Activated naive CD8-positive, alpha-beta T cell treated with anti-CD3 and anti-CD28 coated beads, Interleukin-2, amount 10 ng/mL, durations not matched to agents 7 days and 5 days (primary cell): Measurements from ENCODE around the gene CDH5. TPM values are rescaled to one million over a fixed set of nuclear protein-coding genes. Genes with fewer than 3 reads are reported as not detected.
A peak's percentile ranks its signal among the peaks of the same experiment; 100 is the strongest.

Experiments
- ATAC-seq: fragments of 150-1000 bp; cut with Tn5 transposase; one replicate; pipeline ENCODE4 v1.10.0; 2021; ENCODE audit warnings: low read depth, moderate library complexity
- POLR2A ChIA-PET: fragments of 350-600 bp; sonication (Branson Sonifier 250); formaldehyde crosslinking; loops from one replicate; lab custom pipeline; 2021; ENCODE audit warnings: antibody characterized with exemption; lab: Charles Lee
- DNase-seq: peaks from one replicate; pipeline ENCODE4 v3.0.0; 2021
- H3K27ac Mint-ChIP-seq: one replicate; pipeline ENCODE4 v1.8.0; 2022; ENCODE audit warnings: mild to moderate bottlenecking, mixed read lengths
- H3K27me3 Mint-ChIP-seq: one replicate; pipeline ENCODE4 v1.8.0; 2022; ENCODE audit warnings: mild to moderate bottlenecking, moderate library complexity, mixed read lengths
- H3K36me3 Mint-ChIP-seq: one replicate; pipeline ENCODE4 v1.8.0; 2021; ENCODE audit warnings: mild to moderate bottlenecking, mixed read lengths
- H3K4me1 Mint-ChIP-seq: one replicate; pipeline ENCODE4 v1.8.0; 2021; ENCODE audit warnings: mixed read lengths
- H3K4me3 Mint-ChIP-seq: one replicate; pipeline ENCODE4 v1.8.0; 2022; ENCODE audit warnings: mild to moderate bottlenecking, moderate library complexity, mixed read lengths
- H3K9me3 Mint-ChIP-seq: one replicate; pipeline ENCODE4 v1.8.0; 2021; ENCODE audit warnings: mixed read lengths
- total RNA-seq, 2 experiments: library from RNA; stranded (reverse); gene quantifications; one replicate each; pipeline ENCODE4 v1.2.3, GENCODE V29; 2021

The CDH5 gene
- total RNA-seq, 2 experiments from 2014 or later = not detected

DNA sequence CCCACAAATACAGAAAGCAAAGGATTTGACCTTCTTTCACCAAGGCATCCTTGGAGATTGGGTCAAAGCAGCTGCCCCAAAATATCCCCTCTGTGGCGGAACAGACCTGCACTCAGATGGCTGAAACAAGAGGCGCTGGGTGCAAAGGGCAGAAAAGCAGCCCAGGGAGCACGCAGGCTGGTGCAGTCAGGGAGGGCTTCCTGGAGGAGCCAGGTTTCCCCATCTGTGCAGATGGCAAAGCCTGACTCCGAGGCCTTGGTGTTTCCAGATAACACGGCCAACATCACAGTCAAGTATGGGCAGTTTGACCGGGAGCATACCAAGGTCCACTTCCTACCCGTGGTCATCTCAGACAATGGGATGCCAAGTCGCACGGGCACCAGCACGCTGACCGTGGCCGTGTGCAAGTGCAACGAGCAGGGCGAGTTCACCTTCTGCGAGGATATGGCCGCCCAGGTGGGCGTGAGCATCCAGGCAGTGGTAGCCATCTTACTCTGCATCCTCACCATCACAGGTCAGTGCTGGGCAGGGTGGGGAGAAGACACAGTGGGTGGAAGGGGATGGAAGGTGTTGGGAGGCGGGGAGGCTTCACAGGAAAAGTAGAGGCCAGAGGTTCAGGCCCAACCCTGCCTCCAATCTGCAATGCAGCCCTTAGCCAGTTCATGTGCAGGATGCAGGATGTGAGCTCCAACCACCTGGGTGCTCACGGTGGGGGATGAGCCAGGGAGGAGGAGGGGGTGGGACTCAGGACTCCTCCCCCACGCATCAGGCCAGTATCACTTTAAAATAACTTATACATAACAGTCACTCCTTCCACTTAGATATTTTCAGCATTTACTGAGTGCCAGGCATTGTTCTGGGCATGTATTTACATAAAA is 34.3 kb downstream of the CDH5 start:
- Mint-ChIP-seq H3K27me3 (peaks cover 14% of the 10 kb centered on the region), H3K4me3 (no peak overlapping the region), H3K27ac (no peak overlapping the region), H3K9me3 (no peaks in the 10 kb centered on the region), H3K4me1 (no peaks in the 10 kb centered on the region), H3K36me3 (no peaks in the 10 kb centered on the region)
- DNase-seq (no peak), ATAC-seq (no peak)
- POLR2A ChIA-PET = no interaction called here

DNA sequence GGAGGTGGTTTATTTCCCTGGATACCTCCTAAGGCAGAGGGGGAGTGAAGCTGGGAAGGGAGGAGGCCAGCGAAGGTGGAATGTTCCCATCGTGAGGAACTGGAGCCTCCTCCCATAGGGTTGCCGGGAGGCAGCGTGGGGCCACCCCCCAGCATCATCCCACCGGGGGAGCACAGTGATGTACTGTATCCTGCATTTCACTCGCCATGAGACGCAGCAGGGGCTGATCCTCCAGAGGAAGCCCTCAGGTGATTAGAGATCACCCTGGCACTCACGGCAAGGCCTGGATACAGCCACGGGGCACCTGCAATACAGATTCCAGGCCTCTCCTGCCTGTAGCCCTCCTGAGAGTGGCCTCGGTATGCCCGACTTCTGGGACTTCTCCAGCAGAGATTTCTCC is 35.1 kb downstream of the CDH5 start:
- no peaks in the 10 kb centered on the region for H3K36me3 Mint-ChIP-seq
- DNase-seq (no peak), ATAC-seq (no peak)
- H3K9me3 Mint-ChIP-seq = no peaks in the 10 kb centered on the region
- H3K27me3 Mint-ChIP-seq = peaks cover 16% of the 10 kb centered on the region
- POLR2A ChIA-PET = no interaction called here
- H3K27ac Mint-ChIP-seq = no peak overlapping the region
- H3K4me1 Mint-ChIP-seq = no peaks in the 10 kb centered on the region
- no peak overlapping the region for H3K4me3 Mint-ChIP-seq

DNA sequence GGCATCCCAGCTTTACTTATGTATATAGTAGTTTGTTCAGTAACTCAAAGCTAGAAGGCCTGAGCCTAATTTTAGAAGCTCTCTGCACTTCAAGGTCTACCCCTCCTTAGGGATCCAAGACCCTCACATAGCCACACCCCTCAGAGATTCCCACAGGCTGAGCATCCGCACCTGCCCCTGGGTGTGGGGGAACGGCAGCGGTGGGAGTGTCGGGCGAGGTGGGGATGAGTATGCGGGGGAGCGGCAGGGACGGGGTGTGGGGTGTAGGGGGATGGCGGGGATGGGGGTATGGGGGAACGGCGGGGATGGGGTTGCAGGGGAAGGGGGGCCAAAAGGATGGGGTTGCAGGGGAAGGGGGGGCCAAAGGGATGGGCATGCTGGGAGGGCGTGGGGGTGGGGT is 35.7 kb downstream of the CDH5 start:
- Mint-ChIP-seq H3K27me3 (peaks cover 16% of the 10 kb centered on the region), H3K4me3 (no peak overlapping the region), H3K27ac (no peak overlapping the region), H3K9me3 (no peaks in the 10 kb centered on the region), H3K4me1 (peaks cover 4% of the 10 kb centered on the region), H3K36me3 (no peaks in the 10 kb centered on the region)
- ATAC-seq (no peak), DNase-seq (no peak)
- POLR2A ChIA-PET = no interaction called here

- H3K36me3 Mint-ChIP-seq = no peaks in the 10 kb centered on the region
- ATAC-seq = no peak
- no peaks in the 10 kb centered on the region for H3K9me3 Mint-ChIP-seq
- no peak for DNase-seq
- peaks cover 16% of the 10 kb centered on the region for H3K27me3 Mint-ChIP-seq
- no peak overlapping the region for H3K4me3 Mint-ChIP-seq
- POLR2A ChIA-PET = no interaction called here
- no peak overlapping the region for H3K27ac Mint-ChIP-seq
- peaks cover 5% of the 10 kb centered on the region for H3K4me1 Mint-ChIP-seq
Measured at GRCh38 chr16:66402591-66403230, 36.2 kb downstream of the CDH5 start.

- Mint-ChIP-seq H3K27me3 (peaks cover 16% of the 10 kb centered on the region), H3K4me1 (peaks cover 13% of the 10 kb centered on the region), H3K9me3 (no peaks in the 10 kb centered on the region), H3K36me3 (no peaks in the 10 kb centered on the region), H3K27ac (no peak overlapping the region), H3K4me3 (no peak overlapping the region)
- ATAC-seq (no peak), DNase-seq (no peak)
- POLR2A ChIA-PET = no interaction called here
Measured at GRCh38 chr16:66403531-66404145, 37.1 kb downstream of the CDH5 start.

DNA sequence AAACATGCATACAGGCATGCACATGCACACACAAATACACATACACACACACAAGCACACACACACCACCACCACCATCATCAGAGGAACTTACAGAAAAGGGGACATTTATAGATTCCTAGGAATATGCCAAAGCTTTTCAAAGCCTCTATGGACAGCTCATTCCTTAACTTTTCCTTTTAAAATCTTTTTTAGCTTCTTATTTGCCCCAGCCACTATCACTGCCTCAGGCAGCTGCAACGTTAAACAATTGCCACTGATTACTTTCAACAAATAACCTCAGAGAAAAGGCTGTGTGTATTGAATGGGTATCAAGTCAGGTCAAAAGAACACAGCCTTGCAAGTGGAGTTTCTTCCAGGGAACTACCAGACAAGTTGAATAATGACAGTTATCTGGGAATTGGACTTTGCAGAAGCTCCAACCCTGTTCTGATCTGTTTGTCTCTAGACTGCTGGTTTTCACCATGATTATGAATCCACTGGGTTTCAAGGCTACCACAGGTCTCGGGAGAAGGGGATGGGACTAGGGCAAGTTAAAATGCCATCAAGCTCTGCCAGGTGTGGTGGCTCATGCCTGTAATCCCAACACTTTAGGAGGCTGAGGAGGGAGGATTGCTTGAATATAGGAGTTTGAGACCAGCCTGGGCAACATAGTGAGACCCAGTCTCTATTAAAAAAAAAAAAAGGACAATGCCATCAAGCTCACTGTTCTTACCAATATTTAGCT is 38.7 kb downstream of the CDH5 start:
- ATAC-seq (no peak), DNase-seq (no peak)
- H3K4me1 Mint-ChIP-seq = peaks cover 18% of the 10 kb centered on the region
- H3K36me3 Mint-ChIP-seq = no peaks in the 10 kb centered on the region
- POLR2A ChIA-PET = no interaction called here
- H3K4me3 Mint-ChIP-seq = no peak overlapping the region
- H3K9me3 Mint-ChIP-seq = no peaks in the 10 kb centered on the region
- H3K27me3 Mint-ChIP-seq = peaks cover 16% of the 10 kb centered on the region
- no peak overlapping the region for H3K27ac Mint-ChIP-seq

GRCh38 chr16:66406534-66407221 is 40.2 kb downstream of the CDH5 start:
- DNase-seq (peak; percentile 89), ATAC-seq (peak; percentile 87)
- H3K4me3 Mint-ChIP-seq = peak overlapping the region; percentile 88
- peak overlapping the region; percentile 73 for H3K27ac Mint-ChIP-seq
- H3K27me3 Mint-ChIP-seq = peaks cover 16% of the 10 kb centered on the region
- H3K9me3 Mint-ChIP-seq = peaks cover 4% of the 10 kb centered on the region
- H3K4me1 Mint-ChIP-seq = peaks cover 18% of the 10 kb centered on the region
- POLR2A ChIA-PET = interaction anchor here (1.1 to 2.8 kb wide), 7 partner anchors 66 to 461 kb away, joined by 3 to 15 read pairs (median 5); partner anchors contain the start of genes CKLF and CMTM3
- peaks cover 7% of the 10 kb centered on the region for H3K36me3 Mint-ChIP-seq

DNA sequence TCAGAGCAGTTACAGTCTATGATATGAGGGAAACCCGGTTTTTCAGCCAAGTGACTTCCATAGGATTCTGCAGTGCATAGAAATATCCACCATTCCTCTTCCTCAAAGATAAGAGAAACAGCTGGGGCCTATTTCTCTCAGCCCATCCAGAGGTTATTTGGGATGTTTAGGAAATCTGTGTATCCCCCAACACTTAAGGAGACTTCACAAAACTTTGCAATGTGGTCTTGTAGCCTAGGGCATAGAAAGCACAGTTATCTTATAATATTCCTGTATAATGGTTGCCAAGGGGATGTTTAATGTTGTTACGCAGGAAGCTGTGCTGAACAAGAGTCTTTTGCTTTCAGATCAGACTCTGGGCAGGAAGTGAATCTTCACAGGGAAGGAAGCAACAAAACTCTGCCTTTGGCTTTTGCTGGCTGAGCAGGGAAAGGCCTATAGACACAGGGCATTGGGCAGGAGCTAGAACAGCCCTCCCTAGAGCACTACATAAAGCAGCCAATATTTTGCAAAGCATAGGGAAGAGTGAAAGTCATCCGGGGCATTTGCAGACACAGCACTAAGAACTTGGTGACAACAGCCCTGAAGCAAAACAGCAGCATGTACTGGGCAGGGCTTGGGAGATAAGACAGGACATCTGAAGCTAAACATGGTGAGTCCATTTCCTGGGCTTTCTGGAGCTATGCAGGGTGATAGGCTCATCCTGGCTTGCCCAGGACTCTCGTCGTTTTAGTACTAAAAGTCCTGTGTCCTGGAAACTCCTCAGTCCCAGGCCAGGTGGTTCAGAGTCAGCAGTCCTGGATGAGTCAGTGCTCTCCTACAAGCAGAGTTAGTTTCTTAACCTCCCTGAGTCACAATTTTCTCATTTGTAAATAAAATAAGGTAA is 41.9 kb downstream of the CDH5 start:
- DNase-seq (no peak), ATAC-seq (peak; percentile 40)
- POLR2A ChIA-PET = interaction anchor here (0.8 to 2.8 kb wide), 7 partner anchors 67 to 422 kb away, joined by 3 to 15 read pairs (median 3); partner anchors contain the start of genes CKLF and CMTM3
- peak overlapping the region; percentile 89 for H3K4me3 Mint-ChIP-seq
- H3K9me3 Mint-ChIP-seq = peaks cover 9% of the 10 kb centered on the region
- peaks cover 7% of the 10 kb centered on the region for H3K36me3 Mint-ChIP-seq
- H3K27ac Mint-ChIP-seq = peak overlapping the region; percentile 93
- peaks cover 20% of the 10 kb centered on the region for H3K27me3 Mint-ChIP-seq
- peaks cover 18% of the 10 kb centered on the region for H3K4me1 Mint-ChIP-seq

DNA sequence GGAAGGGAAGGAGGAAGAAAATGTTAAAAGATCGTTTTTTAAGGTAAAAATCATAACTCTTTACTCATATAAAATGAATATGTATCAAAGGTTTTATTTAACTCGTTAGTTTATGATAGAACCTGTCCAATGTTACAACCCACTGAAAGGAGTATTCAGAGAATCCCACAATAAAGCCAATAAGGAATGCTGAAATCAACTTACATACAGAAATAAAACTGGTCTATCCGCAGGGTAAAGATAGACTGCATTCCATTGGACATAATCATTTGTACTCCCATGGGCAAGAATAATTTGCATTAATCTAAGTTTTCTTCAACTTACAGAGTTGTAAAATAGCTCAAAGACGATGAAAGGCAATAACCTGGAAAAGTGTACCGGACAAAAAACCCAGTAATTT is 42.7 kb downstream of the CDH5 start:
- peaks cover 18% of the 10 kb centered on the region for H3K4me1 Mint-ChIP-seq

DNA sequence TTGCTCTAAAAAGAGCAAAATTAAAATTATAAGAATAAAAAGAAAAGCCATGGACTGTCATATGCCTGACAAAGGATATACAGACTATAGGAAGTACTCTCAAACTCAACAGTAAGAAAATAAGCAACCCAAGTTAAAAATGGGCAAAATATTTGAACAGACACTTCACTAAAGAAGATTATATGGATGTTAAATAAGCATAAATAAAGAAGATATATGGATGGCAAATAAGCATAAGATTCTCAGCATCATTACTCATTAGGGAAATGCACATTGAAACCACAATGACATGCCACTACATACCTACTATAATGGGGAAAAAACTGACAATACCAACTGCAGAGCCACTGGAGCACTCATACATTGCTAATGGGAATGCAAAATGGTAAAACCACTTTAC is 45.7 kb downstream of the CDH5 start:
- POLR2A ChIA-PET = no interaction called here
- Mint-ChIP-seq H3K27ac (no peak overlapping the region), H3K9me3 (peaks cover 9% of the 10 kb centered on the region), H3K27me3 (peaks cover 4% of the 10 kb centered on the region), H3K4me3 (no peak overlapping the region), H3K4me1 (peaks cover 14% of the 10 kb centered on the region), H3K36me3 (peaks cover 7% of the 10 kb centered on the region)
- no peak for DNase-seq
- no peak for ATAC-seq

More for the DNA sequence above, 42.7 kb downstream of the CDH5 start:
- Mint-ChIP-seq H3K27me3 (peaks cover 20% of the 10 kb centered on the region), H3K27ac (no peak overlapping the region), H3K4me3 (peak overlapping the region; percentile 89), H3K9me3 (peaks cover 9% of the 10 kb centered on the region), H3K36me3 (peaks cover 7% of the 10 kb centered on the region)
- DNase-seq (no peak), ATAC-seq (no peak)
- POLR2A ChIA-PET = interaction anchor here (0.8 to 0.9 kb wide), 3 partner anchors 67 to 190 kb away, joined by 3 read pairs; no protein-coding TSS in a partner anchor

DNA sequence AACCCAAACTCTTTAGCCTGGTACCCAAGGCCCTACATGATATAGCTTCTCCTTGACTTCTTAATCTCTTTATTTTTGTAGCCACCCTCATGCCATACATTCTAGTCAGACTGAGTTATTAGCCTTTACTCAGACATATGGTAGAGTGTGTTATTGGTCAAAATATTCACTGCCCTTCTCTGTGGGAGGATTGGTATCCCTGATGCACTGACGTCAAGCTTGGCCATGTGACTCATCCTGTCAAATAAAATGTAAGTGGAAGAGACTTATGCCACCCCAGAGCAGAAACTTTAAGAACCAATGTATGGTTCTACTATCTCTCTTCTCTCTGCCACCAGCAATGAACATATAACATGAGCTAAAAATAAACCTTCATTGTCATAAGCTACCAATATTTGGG is 48.4 kb downstream of the CDH5 start:
- POLR2A ChIA-PET = interaction anchor here (0.6 kb wide), 1 partner anchor 250 kb away, joined by 3 read pairs; no protein-coding TSS in a partner anchor
- Mint-ChIP-seq H3K4me3 (no peak overlapping the region), H3K27ac (no peak overlapping the region), H3K4me1 (peaks cover 1% of the 10 kb centered on the region), H3K9me3 (peaks cover 9% of the 10 kb centered on the region), H3K27me3 (peaks cover 9% of the 10 kb centered on the region), H3K36me3 (peaks cover 7% of the 10 kb centered on the region)
- no peak for ATAC-seq
- DNase-seq = no peak

DNA sequence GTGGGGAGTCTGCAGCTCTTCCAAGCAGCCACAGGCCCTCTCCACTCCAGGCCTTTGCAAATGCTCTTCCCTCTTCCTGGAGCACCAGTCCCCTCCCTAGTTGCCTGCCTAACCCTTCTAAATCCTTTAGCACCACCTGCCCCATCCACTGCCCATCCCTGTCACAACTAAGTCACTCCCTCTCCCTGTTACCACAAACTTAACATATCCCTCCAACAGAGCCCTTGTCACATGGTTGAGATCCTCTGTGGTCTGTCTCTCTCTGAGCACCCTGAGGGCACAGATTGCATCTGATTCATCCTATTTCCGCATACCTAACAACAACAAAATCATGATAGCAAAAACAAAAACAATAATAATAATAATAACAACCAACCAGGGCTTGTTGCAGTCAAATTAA is 49.6 kb downstream of the CDH5 start:
- Mint-ChIP-seq H3K9me3 (peaks cover 7% of the 10 kb centered on the region), H3K36me3 (peaks cover 2% of the 10 kb centered on the region), H3K27ac (no peak overlapping the region), H3K4me1 (peaks cover 1% of the 10 kb centered on the region), H3K27me3 (peaks cover 18% of the 10 kb centered on the region), H3K4me3 (no peak overlapping the region)
- POLR2A ChIA-PET = no interaction called here
- DNase-seq (no peak), ATAC-seq (no peak)
